ENCODE data around the gene KLHDC3. TPM values are rescaled to one million over a fixed set of nuclear protein-coding genes. Genes with fewer than 3 reads are reported as not detected.
A peak's percentile ranks its signal among the peaks of the same experiment; 100 is the strongest.

The KLHDC3 gene
- total and polyA plus RNA-seq, 2 of the 13 experiments (the other 11 are each of a cell fraction or from before 2014, with no cell fraction given), result 78.3 to 91.5 TPM

- TF ChIP-seq MTF2 (CRISPR knock-in tag; IDR thresholded peaks at IDR 0.05; ENCODE audit: borderline replicate concordance) (no peak), ZBTB7B (CRISPR knock-in tag; IDR thresholded peaks at IDR 0.05) (peak; percentile 84), SRSF9 (IDR thresholded peaks at IDR 0.05; ENCODE audit: borderline replicate concordance, insufficient read depth, low read depth, low read length, poor library complexity, severe bottlenecking) (no peak), SMC3 (IDR thresholded peaks at IDR 0.05; ENCODE audit: low read length) (no peak), STAG1 (CRISPR knock-in tag; IDR thresholded peaks at IDR 0.05) (peak; percentile 10; the same call in 1 of the 2 replicates), ZNF354B (CRISPR knock-in tag; IDR thresholded peaks at IDR 0.05) (no peak), ZNF550 (CRISPR knock-in tag; IDR thresholded peaks at IDR 0.05; ENCODE audit: borderline replicate concordance) (0 out of 2 replicates have a peak, but pooled peaks have one; percentile 29), ZNF3 (CRISPR knock-in tag; IDR thresholded peaks at IDR 0.05) (no peak), KMT2A (CRISPR knock-in tag; IDR thresholded peaks at IDR 0.05) (peak; percentile 92), XRCC5 (optimal IDR thresholded peaks at IDR 0.05; ENCODE audit: low read length) (peak; percentile 87), SATB2 (CRISPR knock-in tag; IDR thresholded peaks at IDR 0.05) (peak; percentile 69; the same call in 1 of the 2 replicates), GMEB1 (CRISPR knock-in tag; IDR thresholded peaks at IDR 0.05; ENCODE audit: borderline replicate concordance) (peak; percentile 81), ZMAT3 (CRISPR knock-in tag; conservative IDR thresholded peaks at IDR 0.05) (0 out of 2 replicates have a peak, but pooled peaks have one; percentile 88), ZNF766 (CRISPR knock-in tag; IDR thresholded peaks at IDR 0.05; ENCODE audit: borderline replicate concordance) (peak; percentile 5; the same call in 1 of the 2 replicates), EEA1 (CRISPR knock-in tag; IDR thresholded peaks at IDR 0.05; ENCODE audit: borderline replicate concordance) (no peak), PBX2 (CRISPR knock-in tag; IDR thresholded peaks at IDR 0.05) (no peak), NCOA2 (CRISPR knock-in tag; IDR thresholded peaks at IDR 0.05) (peak; percentile 62; the same call in 1 of the 2 replicates), ZNF510 (CRISPR knock-in tag; IDR thresholded peaks at IDR 0.05; ENCODE audit: low read depth) (no peak; the same call in 1 of the 2 replicates), ZNF24 (IDR thresholded peaks at IDR 0.05) (0 out of 2 replicates have a peak, but pooled peaks have one; percentile 26), AKNA (CRISPR knock-in tag; IDR thresholded peaks at IDR 0.05; ENCODE audit: borderline replicate concordance) (no peak), ZNF292 (CRISPR knock-in tag; IDR thresholded peaks at IDR 0.05; ENCODE audit: borderline replicate concordance, low read depth) (peak; percentile 84; the same call in 1 of the 2 replicates)
- TF ChIP-seq, protein P1, sequence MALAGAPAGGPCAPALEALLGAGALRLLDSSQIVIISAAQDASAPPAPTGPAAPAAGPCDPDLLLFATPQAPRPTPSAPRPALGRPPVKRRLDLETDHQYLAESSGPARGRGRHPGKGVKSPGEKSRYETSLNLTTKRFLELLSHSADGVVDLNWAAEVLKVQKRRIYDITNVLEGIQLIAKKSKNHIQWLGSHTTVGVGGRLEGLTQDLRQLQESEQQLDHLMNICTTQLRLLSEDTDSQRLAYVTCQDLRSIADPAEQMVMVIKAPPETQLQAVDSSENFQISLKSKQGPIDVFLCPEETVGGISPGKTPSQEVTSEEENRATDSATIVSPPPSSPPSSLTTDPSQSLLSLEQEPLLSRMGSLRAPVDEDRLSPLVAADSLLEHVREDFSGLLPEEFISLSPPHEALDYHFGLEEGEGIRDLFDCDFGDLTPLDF (CRISPR knock-in tag; IDR thresholded peaks at IDR 0.05), result no peak
Measured at GRCh38 chr6:42978839-42979522, 35.1 kb upstream of the KLHDC3 start, which contains the start of gene PEX6 (continued).
